Measurements from ENCODE around the gene CDK6. TPM values are rescaled to one million over a fixed set of nuclear protein-coding genes. Genes with fewer than 3 reads are reported as not detected.

CDK6 gene
- total RNA-seq, 1 donor, result 45.6 TPM

DNA sequence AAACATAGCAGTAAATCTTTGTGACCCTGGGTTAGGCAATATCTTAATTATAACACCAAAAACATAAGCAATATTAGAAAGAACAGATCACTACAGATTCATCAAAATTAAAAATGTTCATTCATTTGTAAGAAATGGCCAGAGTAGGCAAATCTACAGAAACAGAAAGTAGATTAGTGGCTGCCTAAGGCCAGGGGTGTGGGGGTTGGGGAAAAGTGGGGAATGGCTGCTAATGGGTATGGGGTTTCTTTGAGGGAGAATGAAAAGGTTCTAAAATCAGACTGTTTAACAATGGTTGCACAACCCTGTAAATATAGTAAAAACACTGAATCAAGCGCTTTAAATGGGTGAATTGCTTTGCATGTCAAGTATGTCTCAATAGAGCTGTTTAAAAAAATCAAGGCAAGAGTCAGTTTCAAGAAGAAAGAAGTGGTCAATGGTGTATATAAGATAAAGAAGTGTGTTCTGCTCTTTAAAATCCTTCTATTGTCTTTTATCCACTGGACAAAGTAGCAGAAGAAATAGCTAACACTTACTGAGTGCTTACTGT is 42.6 kb downstream of the CDK6 start:
- Histone ChIP-seq H3K27ac (ENCODE audit: low read depth, low read length) (no peak overlapping the region), H3K79me2 (ENCODE audit: insufficient read depth, low read length) (peaks cover 91% of the 10 kb centered on the region), H3K4me3 (ENCODE audit: insufficient read depth, low read length) (no peak overlapping the region), H3K36me3 (ENCODE audit: insufficient read depth, low read length) (no peaks in the 10 kb centered on the region), H3K4me2 (ENCODE audit: insufficient read depth, low read length) (peak overlapping the region; percentile 14), H3K9me3 (ENCODE audit: low read depth, low read length) (no peaks in the 10 kb centered on the region), H3K4me1 (ENCODE audit: insufficient read depth, low read length) (peaks cover 57% of the 10 kb centered on the region), H2AFZ (ENCODE audit: low read length) (no peak overlapping the region), H3K27me3 (ENCODE audit: insufficient read depth, low read length) (no peaks in the 10 kb centered on the region), H4K20me1 (ENCODE audit: insufficient read depth, low read length) (peaks cover 6% of the 10 kb centered on the region)
- TF ChIP-seq, protein P1, sequence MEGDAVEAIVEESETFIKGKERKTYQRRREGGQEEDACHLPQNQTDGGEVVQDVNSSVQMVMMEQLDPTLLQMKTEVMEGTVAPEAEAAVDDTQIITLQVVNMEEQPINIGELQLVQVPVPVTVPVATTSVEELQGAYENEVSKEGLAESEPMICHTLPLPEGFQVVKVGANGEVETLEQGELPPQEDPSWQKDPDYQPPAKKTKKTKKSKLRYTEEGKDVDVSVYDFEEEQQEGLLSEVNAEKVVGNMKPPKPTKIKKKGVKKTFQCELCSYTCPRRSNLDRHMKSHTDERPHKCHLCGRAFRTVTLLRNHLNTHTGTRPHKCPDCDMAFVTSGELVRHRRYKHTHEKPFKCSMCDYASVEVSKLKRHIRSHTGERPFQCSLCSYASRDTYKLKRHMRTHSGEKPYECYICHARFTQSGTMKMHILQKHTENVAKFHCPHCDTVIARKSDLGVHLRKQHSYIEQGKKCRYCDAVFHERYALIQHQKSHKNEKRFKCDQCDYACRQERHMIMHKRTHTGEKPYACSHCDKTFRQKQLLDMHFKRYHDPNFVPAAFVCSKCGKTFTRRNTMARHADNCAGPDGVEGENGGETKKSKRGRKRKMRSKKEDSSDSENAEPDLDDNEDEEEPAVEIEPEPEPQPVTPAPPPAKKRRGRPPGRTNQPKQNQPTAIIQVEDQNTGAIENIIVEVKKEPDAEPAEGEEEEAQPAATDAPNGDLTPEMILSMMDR (IDR thresholded peaks at IDR 0.05; ENCODE audit: extremely low read depth, low read depth, low read length), result no peak
- no peak for DNase-seq (ENCODE audit: insufficient read length, low spot score, missing footprints)

GRCh38 chr7:92790992-92791391 is 45.4 kb downstream of the CDK6 start:
- Histone ChIP-seq H3K27me3 (ENCODE audit: insufficient read depth, low read length) (no peaks in the 10 kb centered on the region), H3K79me2 (ENCODE audit: insufficient read depth, low read length) (peaks cover 84% of the 10 kb centered on the region), H3K4me3 (ENCODE audit: insufficient read depth, low read length) (peak overlapping the region; percentile 14), H3K4me2 (ENCODE audit: insufficient read depth, low read length) (peak overlapping the region; percentile 62), H3K4me1 (ENCODE audit: insufficient read depth, low read length) (peaks cover 44% of the 10 kb centered on the region), H3K9me3 (ENCODE audit: low read depth, low read length) (no peaks in the 10 kb centered on the region), H2AFZ (ENCODE audit: low read length) (no peak overlapping the region), H3K36me3 (ENCODE audit: insufficient read depth, low read length) (no peaks in the 10 kb centered on the region), H3K27ac (ENCODE audit: low read depth, low read length) (peak overlapping the region; percentile 67), H4K20me1 (ENCODE audit: insufficient read depth, low read length) (peaks cover 6% of the 10 kb centered on the region)
- peak; percentile 18 for DNase-seq (ENCODE audit: insufficient read length, low spot score, missing footprints)
- TF ChIP-seq, protein P1 (IDR thresholded peaks at IDR 0.05; ENCODE audit: extremely low read depth, low read depth, low read length), result no peak

GRCh38 chr7:92788559-92789183 is 47.7 kb downstream of the CDK6 start:
- H3K27me3 ChIP-seq (ENCODE audit: insufficient read depth, low read length), result no peaks in the 10 kb centered on the region
- H3K79me2 ChIP-seq (ENCODE audit: insufficient read depth, low read length), result peaks cover 84% of the 10 kb centered on the region

GRCh38 chr7:92785923-92786322 is 50.5 kb downstream of the CDK6 start:
- H3K27ac ChIP-seq (ENCODE audit: low read depth, low read length), result peak overlapping the region; percentile 18
- H2AFZ ChIP-seq (ENCODE audit: low read length), result no peak overlapping the region
- H3K9me3 ChIP-seq (ENCODE audit: low read depth, low read length), result no peaks in the 10 kb centered on the region
- no peak overlapping the region for H3K4me3 ChIP-seq (ENCODE audit: insufficient read depth, low read length)
- H3K36me3 ChIP-seq (ENCODE audit: insufficient read depth, low read length), result no peaks in the 10 kb centered on the region
- peak overlapping the region; percentile 15 for H3K4me2 ChIP-seq (ENCODE audit: insufficient read depth, low read length)
- DNase-seq (ENCODE audit: insufficient read length, low spot score, missing footprints), result peak; percentile 62
- H3K79me2 ChIP-seq (ENCODE audit: insufficient read depth, low read length), result peaks cover 92% of the 10 kb centered on the region
- H3K4me1 ChIP-seq (ENCODE audit: insufficient read depth, low read length), result peaks cover 36% of the 10 kb centered on the region
- no peaks in the 10 kb centered on the region for H3K27me3 ChIP-seq (ENCODE audit: insufficient read depth, low read length)
- TF ChIP-seq, protein P1 (IDR thresholded peaks at IDR 0.05; ENCODE audit: extremely low read depth, low read depth, low read length), result no peak
- peaks cover 16% of the 10 kb centered on the region for H4K20me1 ChIP-seq (ENCODE audit: insufficient read depth, low read length)

More at GRCh38 chr7:92788559-92789183, 47.7 kb downstream of the CDK6 start:
- H3K27ac ChIP-seq (ENCODE audit: low read depth, low read length), result no peak overlapping the region
- H3K36me3 ChIP-seq (ENCODE audit: insufficient read depth, low read length), result no peaks in the 10 kb centered on the region
- H3K4me2 ChIP-seq (ENCODE audit: insufficient read depth, low read length), result no peak overlapping the region
- TF ChIP-seq, protein P1 (IDR thresholded peaks at IDR 0.05; ENCODE audit: extremely low read depth, low read depth, low read length), result no peak
- peaks cover 36% of the 10 kb centered on the region for H3K4me1 ChIP-seq (ENCODE audit: insufficient read depth, low read length)
- H3K4me3 ChIP-seq (ENCODE audit: insufficient read depth, low read length), result no peak overlapping the region
- H2AFZ ChIP-seq (ENCODE audit: low read length), result no peak overlapping the region
- no peaks in the 10 kb centered on the region for H3K9me3 ChIP-seq (ENCODE audit: low read depth, low read length)
- DNase-seq (ENCODE audit: insufficient read length, low spot score, missing footprints), result no peak
- peaks cover 9% of the 10 kb centered on the region for H4K20me1 ChIP-seq (ENCODE audit: insufficient read depth, low read length)
